Omental fat pad (tissue), 4 donors: ENCODE data around the gene VPS26C. TPM values are rescaled to one million over a fixed set of nuclear protein-coding genes. Genes with fewer than 3 reads are reported as not detected.

Experiments
- ATAC-seq: fragments of 150-250 bp; one replicate; pipeline ENCODE4 v1.9.1; 2016; ENCODE audit warnings: mild to moderate bottlenecking, moderate library complexity; ENCODE audit not compliant: low FRiP score
- DNase-seq: peaks from one replicate; pipeline ENCODE4 v3.0.0-alpha.2; 2019; ENCODE audit warnings: low spot score
- CTCF ChIP-seq, 3 donors: fragments of 450-650 bp; IDR thresholded peaks; one replicate each; pipeline ENCODE4 v1.5.1; 2016 to 2017; ENCODE audit warnings: antibody characterized with exemption in 3 of 3, mild to moderate bottlenecking in 3 of 3, moderate library complexity in 2 of 3
- total RNA-seq, 4 donors: library from RNA; depleted of rRNA; stranded (reverse); fragments of >200 nt; gene quantifications; one replicate each; pipeline ENCODE4 v1.1.0, GENCODE V29; 2016

The VPS26C gene
- total RNA-seq, 4 donors from 2014 or later: 48.3 to 88.3 (median 61.1) TPM

GRCh38 chr21:37195059-37195458, 72.1 kb downstream of the VPS26C start:
- TF ChIP-seq CTCF (IDR thresholded peaks at IDR 0.05): no peak
- ATAC-seq: no peak
- no peak for DNase-seq

GRCh38 chr21:37193676-37194075, 73.5 kb downstream of the VPS26C start:
- no peak for TF ChIP-seq CTCF (IDR thresholded peaks at IDR 0.05)
- ATAC-seq: no peak

GRCh38 chr21:37193006-37193405, 74.1 kb downstream of the VPS26C start:
- no peak for DNase-seq
- no peak for TF ChIP-seq CTCF (IDR thresholded peaks at IDR 0.05)
- ATAC-seq: no peak

More at GRCh38 chr21:37193676-37194075, 73.5 kb downstream of the VPS26C start:
- DNase-seq: no peak

- DNase-seq (no peak), ATAC-seq (no peak)
- TF ChIP-seq CTCF (IDR thresholded peaks at IDR 0.05): no peak
Observed at GRCh38 chr21:37192019-37192418, 75.1 kb downstream of the VPS26C start.

- ATAC-seq: no peak
- no peak for TF ChIP-seq CTCF (IDR thresholded peaks at IDR 0.05)
- DNase-seq: no peak
Observed at GRCh38 chr21:37188825-37189224, 78.3 kb downstream of the VPS26C start.

- TF ChIP-seq CTCF (IDR thresholded peaks at IDR 0.05): no peak
Observed at GRCh38 chr21:37186983-37187382, 80.2 kb downstream of the VPS26C start.

GRCh38 chr21:37184784-37185593, 82.1 kb downstream of the VPS26C start:
- no peak for ATAC-seq
- TF ChIP-seq CTCF (IDR thresholded peaks at IDR 0.05): no peak

More at GRCh38 chr21:37186983-37187382, 80.2 kb downstream of the VPS26C start:
- ATAC-seq (no peak), DNase-seq (no peak)

More at GRCh38 chr21:37184784-37185593, 82.1 kb downstream of the VPS26C start:
- DNase-seq: no peak
